HG03135 (cell line): ENCODE results near the gene MED16.

ENCODE experiments used
- ATAC-seq: cut with Tn5 transposase; IDR thresholded peaks from one replicate; pipeline ENCODE4 v1.9.1; 2021; ENCODE audit warnings: mild to moderate bottlenecking, moderate library complexity; ENCODE audit not compliant: unreplicated experiment

The MED16 gene

GRCh38 chr19:927780-928401 lies 34.9 kb upstream of the MED16 start:
- no peak for ATAC-seq

- ATAC-seq = no peak
Measured at GRCh38 chr19:927351-927779, 34.4 kb upstream of the MED16 start.

- no peak for ATAC-seq
Measured at GRCh38 chr19:926589-927350, 33.8 kb upstream of the MED16 start.

GRCh38 chr19:926323-926588 lies 33.3 kb upstream of the MED16 start:
- ATAC-seq = no peak

GRCh38 chr19:925526-926322 lies 32.7 kb upstream of the MED16 start, which contains the start of gene ARID3A:
ARID3A (plus strand) TSS chr19:926035; CDS start chr19:929529, 3,494 bp downstream.
- peak; percentile 52 for ATAC-seq

GRCh38 chr19:925087-925525 lies 32.1 kb upstream of the MED16 start:
- peak; percentile 29 for ATAC-seq

- no peak for ATAC-seq
Measured at GRCh38 chr19:924553-925086, 31.6 kb upstream of the MED16 start.

GRCh38 chr19:920051-920864 lies 27.3 kb upstream of the MED16 start:
- no peak for ATAC-seq

GRCh38 chr19:919199-920050 lies 26.4 kb upstream of the MED16 start:
- ATAC-seq = no peak

- no peak for ATAC-seq
Measured at GRCh38 chr19:918481-919198, 25.7 kb upstream of the MED16 start.

GRCh38 chr19:918152-918437 lies 25.1 kb upstream of the MED16 start:
- ATAC-seq = no peak

GRCh38 chr19:917323-918151 lies 24.6 kb upstream of the MED16 start, which contains the start of gene KISS1R:
KISS1R (plus strand) TSS chr19:917333; CDS start chr19:917503, 170 bp downstream.
- no peak for ATAC-seq

- no peak for ATAC-seq
Measured at GRCh38 chr19:916645-917322, 23.8 kb upstream of the MED16 start.

- no peak for ATAC-seq
Measured at GRCh38 chr19:913080-913748, 20.2 kb upstream of the MED16 start, which contains the start of gene R3HDM4. R3HDM4 (minus strand) TSS chr19:913219; CDS start chr19:913157, 62 bp downstream.

GRCh38 chr19:912181-913079 lies 19.4 kb upstream of the MED16 start:
- ATAC-seq = no peak
